H1 (cell line): ENCODE results near the gene PTPRJ. TPM values are rescaled to one million over a fixed set of nuclear protein-coding genes. Genes with fewer than 3 reads are reported as not detected.
"Not testable (repeated sequence)": the region's sequence is repeated elsewhere in the genome, so short reads cannot be mapped to it uniquely, and the experiment has no call there.

Experiments
- CTCF ChIA-PET: fragments of 300-600 bp; sonication (Branson Sonifier 250); formaldehyde crosslinking; loops from one replicate; lab custom pipeline; 2021; ENCODE audit not compliant: partially characterized antibody; lab: Charles Lee
- POLR2A ChIA-PET: fragments of 300-600 bp; sonication (Branson Sonifier 250); formaldehyde crosslinking; loops from one replicate; lab custom pipeline; 2021; ENCODE audit warnings: inconsistent platforms; ENCODE audit not compliant: partially characterized antibody; lab: Charles Lee
- DNase-seq, 2 experiments: peaks; one replicate each; pipeline versions ENCODE4 v3.0.0 to v3.0.0-alpha.2; 2010 to 2022; ENCODE audit warnings: low spot score in 2 of 2, low read depth in 1 of 2, mixed read lengths in 1 of 2
- FAIRE-seq: peaks from 2 replicates; lab custom pipeline; 2011; peaks lifted over from hg19 to GRCh38; lab: Jason Lieb, UNC
- H2AFZ ChIP-seq: 2 replicates; pipeline ENCODE4 v1.8.1; 2012; ENCODE audit warnings: low read length, inconsistent platforms
- H2AK5ac ChIP-seq: 2 replicates; pipeline ENCODE4 v1.6.1; 2013; ENCODE audit warnings: low read depth, low read length
- H2BK120ac ChIP-seq: replicated peaks from 2 replicates; pipeline ENCODE3; 2013; ENCODE audit warnings: low read depth, low read length, inconsistent platforms
- H2BK12ac ChIP-seq: 2 replicates; pipeline ENCODE4 v1.6.1; 2013; ENCODE audit warnings: low read depth, low read length
- H2BK15ac ChIP-seq: 2 replicates; pipeline ENCODE4 v1.6.1; 2013; ENCODE audit warnings: low read length
- H2BK20ac ChIP-seq: 2 replicates; pipeline ENCODE4 v1.6.1; 2013; ENCODE audit warnings: low read length
- H2BK5ac ChIP-seq: 2 replicates; pipeline ENCODE4 v1.6.1; 2013; ENCODE audit warnings: low read depth, low read length
- H3K14ac ChIP-seq: 2 replicates; pipeline ENCODE4 v1.6.1; 2013; ENCODE audit warnings: inconsistent platforms; ENCODE audit not compliant: insufficient read length
- H3K18ac ChIP-seq: 2 replicates; pipeline ENCODE4 v1.6.1; 2013; ENCODE audit warnings: low read length; ENCODE audit errors: extremely low read depth
- H3K23ac ChIP-seq: 2 replicates; pipeline ENCODE4 v1.6.1; 2013; ENCODE audit warnings: inconsistent platforms; ENCODE audit not compliant: insufficient read length
- H3K23me2 ChIP-seq: 2 replicates; pipeline ENCODE4 v1.6.1; 2013; ENCODE audit warnings: low read depth, low read length
- H3K27ac ChIP-seq: 2 replicates; pipeline ENCODE4 v1.6.1; 2011; ENCODE audit warnings: low read depth, low read length, inconsistent platforms
- H3K27me3 ChIP-seq, 4 experiments: replicated peaks in 1 of 4; 1 replicate in 1 of 4; 2 replicates in 3 of 4; pipeline versions ENCODE4 v1.6.1 to v1.8.1; 2011 to 2013; ENCODE audit warnings: low read length in 3 of 4, mild to moderate bottlenecking in 3 of 4, inconsistent platforms in 2 of 4, mixed read lengths in 2 of 4, moderate library complexity in 1 of 4; ENCODE audit not compliant: control insufficient read depth in 3 of 4, insufficient read depth in 3 of 4; ENCODE audit errors: extremely low read depth in 1 of 4
- H3K36me3 ChIP-seq, 4 experiments: 2 replicates each; pipeline versions ENCODE4 v1.6.1 to v1.8.1; 2011 to 2013; ENCODE audit warnings: mild to moderate bottlenecking in 4 of 4, low read length in 3 of 4, moderate library complexity in 2 of 4, control low read depth in 1 of 4, inconsistent platforms in 1 of 4; ENCODE audit not compliant: insufficient read depth in 4 of 4, control insufficient read depth in 2 of 4
- H3K4ac ChIP-seq: replicated peaks from 2 replicates; pipeline ENCODE3; 2013; ENCODE audit warnings: low read length, low read depth, mixed read lengths, inconsistent platforms; ENCODE audit not compliant: insufficient read length
- H3K4me1 ChIP-seq, 4 experiments: replicated peaks in 1 of 4; 1 replicate in 1 of 4; 2 replicates in 3 of 4; pipeline versions ENCODE4 v1.6.1 to v1.8.1; 2011 to 2013; ENCODE audit warnings: low read length in 3 of 4, inconsistent platforms in 2 of 4, mixed read lengths in 1 of 4; ENCODE audit not compliant: insufficient read depth in 4 of 4, control insufficient read depth in 3 of 4
- H3K4me2 ChIP-seq, 2 experiments: 2 replicates each; pipeline versions ENCODE4 v1.6.1 to v1.8.1; 2011 to 2013; ENCODE audit warnings: low read depth in 2 of 2, low read length in 2 of 2, control low read depth in 1 of 2, inconsistent platforms in 1 of 2, mild to moderate bottlenecking in 1 of 2; ENCODE audit not compliant: insufficient read depth in 1 of 2
- H3K4me3 ChIP-seq, 4 experiments: fragments of 200-600, 300-600 bp in 1 of 4; sonication (generic), shearing (Covaris generic), sonication (Bioruptor Twin) in 1 of 4; 2 replicates each; pipeline versions ENCODE4 v1.5.1 to v1.8.1; 2011 to 2016; ENCODE audit warnings: low read length in 4 of 4, low read depth in 3 of 4, control low read depth in 2 of 4, inconsistent platforms in 2 of 4, mild to moderate bottlenecking in 2 of 4, mixed read lengths in 1 of 4, moderate library complexity in 1 of 4; ENCODE audit not compliant: insufficient read depth in 2 of 4; ENCODE audit errors: extremely low read depth in 1 of 4
- H3K56ac ChIP-seq: replicated peaks from 2 replicates; pipeline ENCODE3; 2013; ENCODE audit warnings: low read depth, mild to moderate bottlenecking, mixed read lengths, low read length, inconsistent platforms; ENCODE audit not compliant: insufficient read length
- H3K79me1 ChIP-seq: 2 replicates; pipeline ENCODE4 v1.6.1; 2013; ENCODE audit warnings: low read depth, low read length, control low read depth
- H3K79me2 ChIP-seq, 2 experiments: 2 replicates each; pipeline versions ENCODE4 v1.6.1 to v1.8.1; 2012 to 2013; ENCODE audit warnings: low read length in 2 of 2, mild to moderate bottlenecking in 2 of 2, inconsistent platforms in 1 of 2; ENCODE audit not compliant: insufficient read depth in 2 of 2, control insufficient read depth in 1 of 2
- H3K9ac ChIP-seq, 4 experiments: replicated peaks in 1 of 4; 1 replicate in 1 of 4; 2 replicates in 3 of 4; pipeline versions ENCODE4 v1.6.1 to v1.8.1; 2011 to 2013; ENCODE audit warnings: low read depth in 3 of 4, low read length in 3 of 4, control low read depth in 2 of 4, mild to moderate bottlenecking in 2 of 4, moderate library complexity in 2 of 4, inconsistent platforms in 1 of 4; ENCODE audit errors: extremely low read depth in 1 of 4
- H3K9me3 ChIP-seq, 2 experiments: 2 replicates each; pipeline versions ENCODE4 v1.6.1 to v1.8.1; 2012 to 2013; ENCODE audit warnings: mild to moderate bottlenecking in 2 of 2, moderate library complexity in 2 of 2, control low read depth in 1 of 2, inconsistent platforms in 1 of 2, low read depth in 1 of 2, low read length in 1 of 2, mixed read lengths in 1 of 2; ENCODE audit not compliant: insufficient read depth in 2 of 2
- H4K20me1 ChIP-seq, 2 experiments: replicated peaks in 1 of 2; 2 replicates each; pipeline versions ENCODE3 to v1.8.1; 2011 to 2013; ENCODE audit warnings: inconsistent platforms in 2 of 2, low read length in 2 of 2, mild to moderate bottlenecking in 1 of 2; ENCODE audit not compliant: insufficient read depth in 2 of 2, control insufficient read depth in 1 of 2
- H4K5ac ChIP-seq: 2 replicates; pipeline ENCODE4 v1.6.1; 2013; ENCODE audit warnings: low read length, low read depth, mixed read lengths, inconsistent platforms; ENCODE audit not compliant: insufficient read length
- H4K8ac ChIP-seq: 2 replicates; pipeline ENCODE4 v1.8.0; 2013; ENCODE audit warnings: mild to moderate bottlenecking, moderate library complexity, low read length, inconsistent platforms; ENCODE audit not compliant: insufficient read depth; ENCODE audit errors: extremely low read depth
- H4K91ac ChIP-seq: replicated peaks from 2 replicates; pipeline ENCODE3; 2013; ENCODE audit warnings: low read length, mixed read lengths, inconsistent platforms; ENCODE audit not compliant: insufficient read length
- WGBS, 2 experiments: shearing (Covaris generic) in 1 of 2; methylation state at CpG; one replicate each; pipeline versions ENCODE4 v1.1.6 to v1.1.7; 2013 to 2015; ENCODE audit warnings: low lambda C conversion rate in 2 of 2, mixed read lengths in 2 of 2, inconsistent platforms in 1 of 2, low coverage in 1 of 2, missing lambda C conversion rate in 1 of 2; ENCODE audit not compliant: insufficient replicate concordance in 2 of 2, insufficient coverage in 1 of 2, insufficient read length in 1 of 2; ENCODE audit errors: extremely low coverage in 1 of 2, missing lambda C conversion rate in 1 of 2; 5-methylcytosine and 5-hydroxymethylcytosine counted together
- polyA plus RNA-seq, 7 experiments: library from polyadenylated mRNA; depleted of rRNA in 3 of 7; stranded (reverse) in 5 of 7; unstranded in 2 of 7; fragments of >200 nt in 5 of 7; fragments of 200-250 nt in 2 of 7; gene quantifications; 1 replicate in 5 of 7; 2 replicates in 1 of 7; 4 replicates in 1 of 7; pipeline versions ENCODE4 v1.2.1 to v1.2.3, GENCODE V29; 2011 to 2013; ENCODE audit warnings: missing spikeins in 2 of 7, mixed read lengths in 2 of 7
- total RNA-seq: library from RNA; stranded (reverse); fragmentation: NEBNext Ultra II Directional; extraction: Animal tissue kit (Norgen Biotek cat#: 25700); gene quantifications from 2 replicates; pipeline ENCODE4 v1.2.1, GENCODE V29; 2021

Gene PTPRJ
- total and polyA plus RNA-seq, 2 of the 8 experiments (the other 6 are each of a cell fraction or from before 2014, with no cell fraction given): 4.4 to 22.6 TPM

GRCh38 chr11:47949001-47949675 is 31.2 kb upstream of the PTPRJ start:
- POLR2A ChIA-PET: not testable (repeated sequence)

More at GRCh38 chr11:47949001-47949675, 31.2 kb upstream of the PTPRJ start:
- H2AK5ac ChIP-seq, H2BK120ac ChIP-seq, H4K20me1 ChIP-seq, H2BK20ac ChIP-seq, H4K5ac ChIP-seq, H2BK5ac ChIP-seq, H2BK12ac ChIP-seq, H3K36me3 ChIP-seq, H2BK15ac ChIP-seq, H3K9ac ChIP-seq, H4K91ac ChIP-seq, H3K4me3 ChIP-seq, FAIRE-seq, H3K9me3 ChIP-seq, H3K27me3 ChIP-seq, H3K4ac ChIP-seq, H3K79me1 ChIP-seq, H3K4me2 ChIP-seq, H3K14ac ChIP-seq, H3K79me2 ChIP-seq, H3K56ac ChIP-seq, H4K8ac ChIP-seq, H3K23me2 ChIP-seq, H2AFZ ChIP-seq, DNase-seq, H3K23ac ChIP-seq, H3K27ac ChIP-seq: not testable (repeated sequence)
- Histone ChIP-seq H3K4me1 (peaks cover 0 to 11% (median 6%) of the 10 kb centered on the region in 4 experiments; a peak in 6 of 7 replicates), H3K18ac (peak overlapping the region; percentile 19; the same call in 1 of the 2 replicates)
- 87% methylated on average over 9 of the region's 9 CpGs; no CpG with 5 or more reads in 1 of the 2 experiments for WGBS, 2 experiments
- CTCF ChIA-PET: interaction anchor here (1.0 to 2.1 kb wide), 3 partner anchors 30 to 163 kb away, joined by 3 to 8 read pairs (median 3); no protein-coding TSS in a partner anchor
